Liver (tissue), 3 donors: ENCODE measurements around the gene PGAP3.

Experiments
- ATF3 ChIP-seq: IDR thresholded peaks from 2 replicates; pipeline ENCODE4 v1.6.1; 2016; ENCODE audit warnings: antibody characterized with exemption
- CTCF ChIP-seq: fragments of 150-350 bp; IDR thresholded peaks from 2 replicates; pipeline ENCODE4 v1.5.1; 2017; ENCODE audit warnings: improper control_type of control experiment, low read depth, low read length; ENCODE audit not compliant: missing input control
- EGR1 ChIP-seq, 2 donors: IDR thresholded peaks; 2 replicates each; pipeline ENCODE4 v1.6.1; 2016 to 2018; ENCODE audit warnings: antibody characterized with exemption in 2 of 2, low read depth in 2 of 2
- FOXA1 ChIP-seq: IDR thresholded peaks from 2 replicates; pipeline ENCODE4 v1.6.1; 2016; ENCODE audit warnings: antibody characterized with exemption
- GABPA ChIP-seq, 2 donors: IDR thresholded peaks in 1 of 2; conservative IDR thresholded peaks in 1 of 2; 2 replicates each; pipeline ENCODE4 v1.6.1; 2016; ENCODE audit warnings: antibody characterized with exemption in 2 of 2, mild to moderate bottlenecking in 1 of 2, moderate library complexity in 1 of 2
- MAX ChIP-seq: IDR thresholded peaks from 2 replicates; pipeline ENCODE4 v1.6.1; 2016; ENCODE audit warnings: antibody characterized with exemption
- RAD21 ChIP-seq, 2 donors: IDR thresholded peaks; 2 replicates each; pipeline ENCODE4 v1.6.1; 2016; ENCODE audit warnings: antibody characterized with exemption in 2 of 2, mild to moderate bottlenecking in 2 of 2
- REST ChIP-seq: IDR thresholded peaks from 2 replicates; pipeline ENCODE4 v1.6.1; 2016; ENCODE audit warnings: antibody characterized with exemption, mild to moderate bottlenecking
- RXRA ChIP-seq, 2 donors: IDR thresholded peaks; 2 replicates each; pipeline ENCODE4 v1.6.1; 2017 to 2018; ENCODE audit warnings: antibody characterized with exemption in 2 of 2, mild to moderate bottlenecking in 1 of 2
- SP1 ChIP-seq: IDR thresholded peaks from 2 replicates; pipeline ENCODE4 v1.6.1; 2018; ENCODE audit warnings: antibody characterized with exemption, mild to moderate bottlenecking
- TAF1 ChIP-seq: conservative IDR thresholded peaks from 2 replicates; pipeline ENCODE4 v1.6.1; 2016; ENCODE audit warnings: antibody characterized with exemption, mild to moderate bottlenecking
- YY1 ChIP-seq: IDR thresholded peaks from 2 replicates; pipeline ENCODE4 v1.6.1; 2016; ENCODE audit warnings: antibody characterized with exemption, mild to moderate bottlenecking
- ZBTB33 ChIP-seq: IDR thresholded peaks from 2 replicates; pipeline ENCODE4 v1.6.1; 2016; ENCODE audit warnings: antibody characterized with exemption
- donor health status: healthy.
- donor health status: healthy.

GRCh38 chr17:39629494-39629880, 58.4 kb downstream of the PGAP3 start:
- TF ChIP-seq CTCF, result no peak
- no peak for TF ChIP-seq RAD21 (IDR thresholded peaks at IDR 0.05)
- TF ChIP-seq SP1, result no peak
- TF ChIP-seq MAX, result no peak
- no peak for TF ChIP-seq REST
- TF ChIP-seq YY1, result no peak
- TF ChIP-seq ATF3, result no peak
- TF ChIP-seq FOXA1, result no peak
- TF ChIP-seq GABPA (IDR thresholded peaks at IDR 0.05 in 1 of 2, conservative IDR thresholded peaks at IDR 0.05 in 1 of 2), result no peak
- no peak for TF ChIP-seq RXRA (IDR thresholded peaks at IDR 0.05)
- TF ChIP-seq EGR1 (IDR thresholded peaks at IDR 0.05; ENCODE audit: low read depth in 2 of 2), result no peak
- no peak for TF ChIP-seq TAF1
- TF ChIP-seq ZBTB33, result no peak
